KMS-11 (cell line): Measurements from ENCODE around the gene RSPRY1.

Experiments
- H2AFZ ChIP-seq: fragments of 200-600 bp; sonication (generic); 2 replicates; pipeline ENCODE4 v1.6.1; 2016; ENCODE audit warnings: antibody characterized with exemption, mixed run types, low read depth
- H3K27ac ChIP-seq: fragments of 200-600 bp; sonication (generic); 2 replicates; pipeline ENCODE4 v1.6.1; 2016; ENCODE audit warnings: mild to moderate bottlenecking, mixed run types
- H3K27me3 ChIP-seq: fragments of 200-600 bp; sonication (generic); 2 replicates; pipeline ENCODE4 v1.6.1; 2017; ENCODE audit warnings: mild to moderate bottlenecking, low read depth, mixed run types, moderate library complexity; ENCODE audit not compliant: insufficient read depth
- H3K36me3 ChIP-seq: fragments of 200-600 bp; sonication (generic); 2 replicates; pipeline ENCODE4 v1.6.1; 2017; ENCODE audit warnings: mild to moderate bottlenecking, mixed run types; ENCODE audit not compliant: insufficient read depth
- H3K4me1 ChIP-seq: fragments of 200-600 bp; sonication (generic); 2 replicates; pipeline ENCODE4 v1.6.1; 2016; ENCODE audit warnings: mild to moderate bottlenecking, low read depth, mixed run types; ENCODE audit not compliant: poor library complexity, severe bottlenecking
- H3K4me2 ChIP-seq: fragments of 200-600 bp; sonication (generic); 2 replicates; pipeline ENCODE4 v1.7.0; 2016; ENCODE audit warnings: mild to moderate bottlenecking, mixed run types
- H3K4me3 ChIP-seq: fragments of 200-600 bp; sonication (generic); IDR thresholded peaks from 2 replicates; pipeline ENCODE4 v1.6.1; 2017; ENCODE audit warnings: low read depth, low read length, mixed read lengths; ENCODE audit not compliant: insufficient read depth
- H3K79me2 ChIP-seq: fragments of 200-600 bp; sonication (generic); 2 replicates; pipeline ENCODE4 v1.6.1; 2016; ENCODE audit warnings: low read depth, mixed run types; ENCODE audit not compliant: insufficient read depth
- H3K9ac ChIP-seq: fragments of 200-600 bp; sonication (generic); 2 replicates; pipeline ENCODE4 v1.6.1; 2016; ENCODE audit warnings: mild to moderate bottlenecking, mixed run types
- H4K20me1 ChIP-seq: fragments of 200-600 bp; sonication (generic); 2 replicates; pipeline ENCODE4 v1.6.1; 2016; ENCODE audit warnings: mild to moderate bottlenecking, mixed run types; ENCODE audit not compliant: insufficient read depth
- CTCF ChIP-seq: fragments of 200-600 bp; sonication (generic); conservative IDR thresholded peaks from 2 replicates; pipeline ENCODE4 v1.6.1; 2017; ENCODE audit warnings: low read depth, mild to moderate bottlenecking, antibody characterized with exemption, low read length, moderate library complexity, mixed read lengths

Gene RSPRY1

GRCh38 chr16:57277586-57277985 lies 91.5 kb downstream of the RSPRY1 start:
- H2AFZ ChIP-seq: no peak overlapping the region
- H3K36me3 ChIP-seq: no peaks in the 10 kb centered on the region
- H3K4me2 ChIP-seq: peak overlapping the region; percentile 64
- TF ChIP-seq CTCF: no peak
- peaks cover 6% of the 10 kb centered on the region; the same call in 1 of the 2 replicates for H3K27me3 ChIP-seq
- peaks cover 21% of the 10 kb centered on the region for H3K4me1 ChIP-seq
- H3K9ac ChIP-seq: no peak overlapping the region
- H3K79me2 ChIP-seq: no peaks in the 10 kb centered on the region
- no peak overlapping the region for H3K4me3 ChIP-seq
- no peaks in the 10 kb centered on the region for H4K20me1 ChIP-seq
- no peak overlapping the region for H3K27ac ChIP-seq

DNA sequence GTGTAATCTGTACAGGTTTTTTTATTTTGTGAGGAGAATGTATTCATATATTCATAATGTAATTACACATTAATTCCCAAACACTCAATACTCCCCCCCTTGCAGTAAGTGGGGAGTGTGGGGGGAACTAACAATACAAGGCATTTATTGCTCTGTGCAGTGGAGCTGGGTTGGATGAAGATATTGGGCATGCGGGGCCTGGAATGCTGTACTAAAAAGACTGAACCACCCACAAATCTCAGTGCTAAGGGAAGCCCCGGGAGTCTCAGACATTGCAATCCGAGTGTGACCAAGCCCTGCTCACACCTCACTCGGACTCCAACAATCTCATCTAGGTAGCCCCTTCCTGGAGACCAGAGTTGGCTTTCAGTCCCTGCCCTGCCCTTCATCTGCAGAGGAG lies 92.4 kb downstream of the RSPRY1 start:
- H3K4me1 ChIP-seq: peaks cover 21% of the 10 kb centered on the region
- no peak overlapping the region for H3K4me2 ChIP-seq
- no peak overlapping the region for H3K9ac ChIP-seq
- H3K36me3 ChIP-seq: no peaks in the 10 kb centered on the region
- H3K27ac ChIP-seq: no peak overlapping the region
- H3K27me3 ChIP-seq: peaks cover 6% of the 10 kb centered on the region; the same call in 1 of the 2 replicates
- TF ChIP-seq CTCF: no peak
- no peaks in the 10 kb centered on the region for H3K79me2 ChIP-seq
- no peak overlapping the region for H3K4me3 ChIP-seq
- H2AFZ ChIP-seq: no peak overlapping the region
- no peaks in the 10 kb centered on the region for H4K20me1 ChIP-seq

- H3K27ac ChIP-seq: no peak overlapping the region
- no peak overlapping the region for H3K4me2 ChIP-seq
- peaks cover 6% of the 10 kb centered on the region; the same call in 1 of the 2 replicates for H3K27me3 ChIP-seq
- H4K20me1 ChIP-seq: no peaks in the 10 kb centered on the region
- TF ChIP-seq CTCF: no peak
- no peaks in the 10 kb centered on the region for H3K79me2 ChIP-seq
- H3K9ac ChIP-seq: no peak overlapping the region
- H2AFZ ChIP-seq: no peak overlapping the region
- no peak overlapping the region for H3K4me3 ChIP-seq
- no peaks in the 10 kb centered on the region for H3K36me3 ChIP-seq
- H3K4me1 ChIP-seq: peaks cover 21% of the 10 kb centered on the region
Measured at GRCh38 chr16:57279780-57280638, 93.9 kb downstream of the RSPRY1 start.

GRCh38 chr16:57281791-57282190 lies 95.7 kb downstream of the RSPRY1 start:
- Histone ChIP-seq H4K20me1 (no peaks in the 10 kb centered on the region), H3K27me3 (peaks cover 6% of the 10 kb centered on the region; the same call in 1 of the 2 replicates), H3K27ac (no peak overlapping the region), H3K4me3 (no peak overlapping the region), H3K79me2 (no peaks in the 10 kb centered on the region), H2AFZ (no peak overlapping the region), H3K9ac (no peak overlapping the region), H3K4me2 (no peak overlapping the region), H3K36me3 (no peaks in the 10 kb centered on the region), H3K4me1 (peaks cover 18% of the 10 kb centered on the region)
- TF ChIP-seq CTCF: no peak
